Measurements from ENCODE around the gene DPP6. TPM values are rescaled to one million over a fixed set of nuclear protein-coding genes. Genes with fewer than 3 reads are reported as not detected.

Gene DPP6
- polyA plus RNA-seq, 1 of the 3 experiments (the other 2 are of a cell fraction): not detected

DNA sequence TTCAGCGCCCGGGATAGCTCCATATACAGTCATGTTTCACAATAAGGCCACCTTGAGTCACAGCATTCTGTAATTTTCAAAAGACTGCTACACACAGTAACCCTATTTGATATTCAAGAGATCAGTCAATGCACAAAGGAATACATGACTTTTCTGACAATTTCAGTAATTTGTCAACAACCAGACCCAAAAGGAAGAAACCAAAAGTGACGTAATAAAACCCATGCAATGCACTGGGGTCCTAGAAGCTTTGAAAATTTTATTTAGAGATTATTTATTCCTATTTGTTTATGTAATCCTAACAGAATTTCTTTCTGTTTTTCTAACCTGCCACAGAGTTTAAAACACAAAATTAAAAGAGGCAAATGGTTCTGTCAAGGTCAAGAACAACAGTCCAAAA is 421.2 kb downstream of the DPP6 start:
- Histone ChIP-seq H3K9me2 (no peaks in the 10 kb centered on the region), H3K9ac (no peak overlapping the region), H3K36me3 (replicated peaks in 1 of 2; ENCODE audit: control insufficient read depth in 1 of 2, insufficient read depth in 2 of 2, low read length in 1 of 2) (no peaks in the 10 kb centered on the region), H3K4me2 (no peak overlapping the region), H4K20me1 (ENCODE audit: insufficient read depth) (no peaks in the 10 kb centered on the region), H3K27ac (ENCODE audit: low read depth in 2 of 2, low read length in 1 of 2) (no peak overlapping the region), H3K4me3 (ENCODE audit: low read depth in 2 of 2, low read length in 1 of 2) (no peak overlapping the region), H3F3A (replicated peaks; ENCODE audit: insufficient read depth) (no peaks in the 10 kb centered on the region), H3K79me2 (ENCODE audit: insufficient read depth) (no peaks in the 10 kb centered on the region), H3K4me1 (ENCODE audit: control insufficient read depth in 1 of 2, insufficient read depth in 2 of 2, low read depth in 1 of 2, low read length in 1 of 2) (no peaks in the 10 kb centered on the region), H2AFZ (ENCODE audit: low read depth) (no peak overlapping the region), H3K9me3 (no peaks in the 10 kb centered on the region), H3K27me3 (ENCODE audit: insufficient read depth) (no peaks in the 10 kb centered on the region)
- DNase-seq: no peak
- 22% methylated on average over 3 of the region's 3 CpGs for WGBS (ENCODE audit: low lambda C conversion rate)
- TF ChIP-seq RXRA (IDR thresholded peaks at IDR 0.05; ENCODE audit: borderline replicate concordance, low read depth) (no peak), EZH2phosphoT487 (IDR thresholded peaks at IDR 0.05; ENCODE audit: borderline replicate concordance, low read depth) (no peak), TCF12 (IDR thresholded peaks at IDR 0.05) (no peak), CHD2 (IDR thresholded peaks at IDR 0.05; ENCODE audit: low read length, partially characterized antibody) (no peak), FOSL2 (IDR thresholded peaks at IDR 0.05; ENCODE audit: borderline replicate concordance, low read depth) (no peak), FOXM1 (IDR thresholded peaks at IDR 0.05; ENCODE audit: low read depth) (no peak), FOXJ3 (CRISPR knock-in tag; IDR thresholded peaks at IDR 0.05) (no peak)
- TF ChIP-seq, protein P1, sequence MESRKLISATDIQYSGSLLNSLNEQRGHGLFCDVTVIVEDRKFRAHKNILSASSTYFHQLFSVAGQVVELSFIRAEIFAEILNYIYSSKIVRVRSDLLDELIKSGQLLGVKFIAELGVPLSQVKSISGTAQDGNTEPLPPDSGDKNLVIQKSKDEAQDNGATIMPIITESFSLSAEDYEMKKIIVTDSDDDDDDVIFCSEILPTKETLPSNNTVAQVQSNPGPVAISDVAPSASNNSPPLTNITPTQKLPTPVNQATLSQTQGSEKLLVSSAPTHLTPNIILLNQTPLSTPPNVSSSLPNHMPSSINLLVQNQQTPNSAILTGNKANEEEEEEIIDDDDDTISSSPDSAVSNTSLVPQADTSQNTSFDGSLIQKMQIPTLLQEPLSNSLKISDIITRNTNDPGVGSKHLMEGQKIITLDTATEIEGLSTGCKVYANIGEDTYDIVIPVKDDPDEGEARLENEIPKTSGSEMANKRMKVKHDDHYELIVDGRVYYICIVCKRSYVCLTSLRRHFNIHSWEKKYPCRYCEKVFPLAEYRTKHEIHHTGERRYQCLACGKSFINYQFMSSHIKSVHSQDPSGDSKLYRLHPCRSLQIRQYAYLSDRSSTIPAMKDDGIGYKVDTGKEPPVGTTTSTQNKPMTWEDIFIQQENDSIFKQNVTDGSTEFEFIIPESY (IDR thresholded peaks at IDR 0.05; ENCODE audit: borderline replicate concordance, low read depth): no peak
- TF ChIP-seq, protein P2, sequence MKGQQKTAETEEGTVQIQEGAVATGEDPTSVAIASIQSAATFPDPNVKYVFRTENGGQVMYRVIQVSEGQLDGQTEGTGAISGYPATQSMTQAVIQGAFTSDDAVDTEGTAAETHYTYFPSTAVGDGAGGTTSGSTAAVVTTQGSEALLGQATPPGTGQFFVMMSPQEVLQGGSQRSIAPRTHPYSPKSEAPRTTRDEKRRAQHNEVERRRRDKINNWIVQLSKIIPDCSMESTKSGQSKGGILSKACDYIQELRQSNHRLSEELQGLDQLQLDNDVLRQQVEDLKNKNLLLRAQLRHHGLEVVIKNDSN (IDR thresholded peaks at IDR 0.05; ENCODE audit: borderline replicate concordance, low read depth): no peak
- TF ChIP-seq, protein P3, sequence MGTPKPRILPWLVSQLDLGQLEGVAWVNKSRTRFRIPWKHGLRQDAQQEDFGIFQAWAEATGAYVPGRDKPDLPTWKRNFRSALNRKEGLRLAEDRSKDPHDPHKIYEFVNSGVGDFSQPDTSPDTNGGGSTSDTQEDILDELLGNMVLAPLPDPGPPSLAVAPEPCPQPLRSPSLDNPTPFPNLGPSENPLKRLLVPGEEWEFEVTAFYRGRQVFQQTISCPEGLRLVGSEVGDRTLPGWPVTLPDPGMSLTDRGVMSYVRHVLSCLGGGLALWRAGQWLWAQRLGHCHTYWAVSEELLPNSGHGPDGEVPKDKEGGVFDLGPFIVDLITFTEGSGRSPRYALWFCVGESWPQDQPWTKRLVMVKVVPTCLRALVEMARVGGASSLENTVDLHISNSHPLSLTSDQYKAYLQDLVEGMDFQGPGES (IDR thresholded peaks at IDR 0.05; ENCODE audit: low read depth, low read length): no peak
- TF ChIP-seq, protein P4, sequence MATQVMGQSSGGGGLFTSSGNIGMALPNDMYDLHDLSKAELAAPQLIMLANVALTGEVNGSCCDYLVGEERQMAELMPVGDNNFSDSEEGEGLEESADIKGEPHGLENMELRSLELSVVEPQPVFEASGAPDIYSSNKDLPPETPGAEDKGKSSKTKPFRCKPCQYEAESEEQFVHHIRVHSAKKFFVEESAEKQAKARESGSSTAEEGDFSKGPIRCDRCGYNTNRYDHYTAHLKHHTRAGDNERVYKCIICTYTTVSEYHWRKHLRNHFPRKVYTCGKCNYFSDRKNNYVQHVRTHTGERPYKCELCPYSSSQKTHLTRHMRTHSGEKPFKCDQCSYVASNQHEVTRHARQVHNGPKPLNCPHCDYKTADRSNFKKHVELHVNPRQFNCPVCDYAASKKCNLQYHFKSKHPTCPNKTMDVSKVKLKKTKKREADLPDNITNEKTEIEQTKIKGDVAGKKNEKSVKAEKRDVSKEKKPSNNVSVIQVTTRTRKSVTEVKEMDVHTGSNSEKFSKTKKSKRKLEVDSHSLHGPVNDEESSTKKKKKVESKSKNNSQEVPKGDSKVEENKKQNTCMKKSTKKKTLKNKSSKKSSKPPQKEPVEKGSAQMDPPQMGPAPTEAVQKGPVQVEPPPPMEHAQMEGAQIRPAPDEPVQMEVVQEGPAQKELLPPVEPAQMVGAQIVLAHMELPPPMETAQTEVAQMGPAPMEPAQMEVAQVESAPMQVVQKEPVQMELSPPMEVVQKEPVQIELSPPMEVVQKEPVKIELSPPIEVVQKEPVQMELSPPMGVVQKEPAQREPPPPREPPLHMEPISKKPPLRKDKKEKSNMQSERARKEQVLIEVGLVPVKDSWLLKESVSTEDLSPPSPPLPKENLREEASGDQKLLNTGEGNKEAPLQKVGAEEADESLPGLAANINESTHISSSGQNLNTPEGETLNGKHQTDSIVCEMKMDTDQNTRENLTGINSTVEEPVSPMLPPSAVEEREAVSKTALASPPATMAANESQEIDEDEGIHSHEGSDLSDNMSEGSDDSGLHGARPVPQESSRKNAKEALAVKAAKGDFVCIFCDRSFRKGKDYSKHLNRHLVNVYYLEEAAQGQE (IDR thresholded peaks at IDR 0.05; ENCODE audit: low read depth, low read length): no peak
- CTCF ChIA-PET: interaction anchor here (2.2 kb wide), 1 partner anchor 31 kb away, joined by 6 read pairs; no protein-coding TSS in a partner anchor
- POLR2A ChIA-PET: no interaction called here
